Measurements from ENCODE around the gene ABCB9.
A peak's percentile ranks its signal among the peaks of the same experiment; 100 is the strongest.

ABCB9 gene

DNA sequence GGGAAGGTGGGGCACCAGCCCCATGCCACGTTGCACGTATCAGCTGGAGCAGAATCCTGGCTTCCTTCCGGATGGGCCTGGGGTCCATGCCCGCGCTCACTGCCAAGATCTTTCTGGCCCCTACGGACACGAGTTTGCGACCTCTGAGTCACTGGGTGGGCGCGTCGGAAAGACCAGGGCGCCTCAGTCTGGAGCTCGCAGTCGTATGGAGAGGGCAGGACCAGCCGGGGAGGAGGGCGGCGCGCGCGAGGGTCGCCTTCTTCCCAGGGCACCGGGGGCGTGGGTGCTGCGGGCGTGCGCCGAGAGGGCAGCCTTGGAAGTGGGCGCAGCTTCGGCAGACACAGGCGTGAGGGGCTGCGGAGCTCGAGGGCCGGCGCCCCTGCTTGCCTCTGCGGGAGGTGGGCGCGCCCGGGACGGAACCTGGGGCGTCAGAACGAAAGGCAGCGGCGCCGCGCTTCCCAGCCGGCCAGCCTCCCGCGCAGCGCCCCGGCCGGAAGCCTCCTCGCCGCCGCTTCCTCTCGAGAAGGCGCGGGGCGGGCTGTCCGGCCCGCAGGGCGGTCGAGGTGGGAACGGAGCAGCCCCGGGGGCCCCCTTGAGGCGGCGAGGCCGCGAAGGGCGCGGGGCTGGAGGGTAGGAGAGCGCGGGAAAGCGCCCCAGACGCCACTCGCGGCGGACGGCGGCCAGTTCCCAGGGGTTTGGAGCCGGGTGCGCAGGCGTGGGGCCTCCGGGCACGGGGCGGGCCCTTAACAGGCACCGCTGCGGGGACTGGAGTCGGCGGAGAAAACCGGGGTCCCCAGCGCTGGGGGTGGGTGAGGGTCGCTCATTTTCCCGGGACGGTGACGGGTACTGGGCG is 14.1 kb upstream of the ABCB9 start, which contains the start of gene ARL6IP4:
Gene ARL6IP4 (plus strand): TSS at position 499 of the 853 bp plus-strand sequence. CDS start 459 bp downstream, outside the sequence.
- Mint-ChIP-seq H3K27ac (peak within 1 kb of the TSS; percentile 93), H3K4me1 (ENCODE audit: low read depth) (peaks cover 69% of the 10 kb centered on the region), H3K36me3 (ENCODE audit: low read depth) (peaks cover 72% of the 10 kb centered on the region), H3K9me3 (no peaks in the 10 kb centered on the region), H3K27me3 (no peaks in the 10 kb centered on the region), H3K4me3 (peak within 1 kb of the TSS; percentile 93)
- DNase-seq: peak; percentile 85

DNA sequence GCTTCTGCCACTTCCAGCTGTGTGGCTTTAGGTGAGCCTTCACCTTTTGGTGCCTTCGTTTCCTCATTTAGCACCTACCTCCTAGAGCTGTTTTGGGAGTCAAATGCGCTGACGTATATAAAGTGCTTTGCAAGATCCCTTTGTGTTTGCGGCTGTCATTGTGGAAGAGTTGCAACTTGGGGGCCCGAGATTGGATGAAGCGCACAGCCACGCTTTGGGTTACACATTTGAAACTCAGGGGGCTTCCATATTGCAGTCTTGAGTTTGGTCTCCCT is 13.6 kb upstream of the ABCB9 start:
- Mint-ChIP-seq H3K27ac (peak overlapping the region; percentile 93), H3K9me3 (no peaks in the 10 kb centered on the region), H3K4me1 (ENCODE audit: low read depth) (peaks cover 69% of the 10 kb centered on the region), H3K36me3 (ENCODE audit: low read depth) (peaks cover 73% of the 10 kb centered on the region), H3K27me3 (no peaks in the 10 kb centered on the region), H3K4me3 (peak overlapping the region; percentile 93)
- no peak for DNase-seq

DNA sequence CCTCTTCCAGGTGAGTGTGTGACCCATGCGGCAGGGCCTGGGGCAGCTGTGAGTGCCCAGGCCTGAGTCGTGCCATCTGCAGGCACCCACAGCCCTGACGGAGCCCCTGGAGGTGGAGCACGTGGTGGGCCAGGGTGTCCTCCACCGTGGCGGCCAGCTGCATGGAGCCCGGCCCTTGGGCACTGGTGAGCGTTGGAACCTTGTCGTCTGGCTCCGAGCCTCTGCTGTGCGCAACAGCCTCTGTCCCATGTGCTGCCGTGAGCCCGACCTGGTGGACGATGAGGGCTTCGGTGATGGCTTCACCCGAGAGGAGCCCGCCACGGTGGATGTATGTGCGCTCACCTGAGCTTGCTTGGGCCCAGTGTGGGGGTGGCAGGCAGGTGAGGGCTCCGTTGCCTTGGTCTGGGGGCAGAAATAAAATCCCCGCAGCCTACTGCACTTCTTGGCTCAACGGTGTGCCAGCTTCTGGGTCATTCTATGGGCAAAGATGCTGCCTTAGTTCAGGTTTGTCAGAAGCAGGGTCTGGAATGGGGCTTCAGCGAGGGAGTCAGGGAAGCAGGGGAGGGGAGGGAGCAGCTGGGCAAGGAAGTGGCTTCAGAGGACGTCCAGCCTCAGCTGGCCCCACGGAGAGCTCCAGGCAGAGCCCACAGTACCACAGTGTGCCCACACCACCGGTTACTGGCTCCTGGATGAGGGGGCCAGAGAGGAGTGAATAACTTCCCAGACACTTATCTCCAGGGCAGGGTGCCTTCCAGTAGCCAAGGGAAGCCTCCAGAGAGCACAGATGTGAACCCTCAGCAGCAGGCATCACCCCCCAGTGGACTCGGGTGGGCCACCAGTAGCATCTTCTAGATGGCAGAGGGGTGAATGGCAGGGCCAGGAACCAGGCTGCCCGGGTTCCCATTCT is 13.0 kb upstream of the ABCB9 start:
- no peak for DNase-seq
- H3K9me3 Mint-ChIP-seq: no peaks in the 10 kb centered on the region
- H3K27me3 Mint-ChIP-seq: no peaks in the 10 kb centered on the region
- peak overlapping the region; percentile 93 for H3K27ac Mint-ChIP-seq
- H3K36me3 Mint-ChIP-seq (ENCODE audit: low read depth): peaks cover 73% of the 10 kb centered on the region
- peaks cover 66% of the 10 kb centered on the region for H3K4me1 Mint-ChIP-seq (ENCODE audit: low read depth)
- peak overlapping the region; percentile 93 for H3K4me3 Mint-ChIP-seq

DNA sequence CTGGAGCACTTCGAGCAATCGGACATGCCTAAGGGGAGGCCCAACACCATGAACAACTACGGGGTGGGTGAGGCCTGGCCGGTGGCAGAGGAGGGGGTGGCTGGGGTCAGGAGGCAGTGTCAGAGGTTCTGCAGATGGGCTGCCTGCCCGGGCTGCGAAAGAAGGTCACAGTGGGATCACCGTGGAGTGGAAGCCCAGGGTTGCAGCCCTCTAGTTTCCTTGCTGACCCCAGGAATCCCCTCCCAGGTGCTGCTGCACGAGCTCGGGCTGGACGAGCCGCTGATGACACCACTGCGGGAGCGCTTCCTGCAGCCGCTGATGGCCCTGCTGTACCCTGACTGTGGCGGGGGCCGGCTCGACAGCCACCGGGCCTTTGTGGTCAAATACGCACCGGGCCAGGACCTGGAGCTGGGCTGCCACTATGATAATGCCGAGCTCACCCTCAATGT is 12.3 kb upstream of the ABCB9 start:
- no peak overlapping the region for H3K27ac Mint-ChIP-seq
- no peak for DNase-seq
- peaks cover 63% of the 10 kb centered on the region for H3K4me1 Mint-ChIP-seq (ENCODE audit: low read depth)
- H3K4me3 Mint-ChIP-seq: peak overlapping the region; percentile 16
- H3K9me3 Mint-ChIP-seq: no peaks in the 10 kb centered on the region
- H3K27me3 Mint-ChIP-seq: no peaks in the 10 kb centered on the region
- H3K36me3 Mint-ChIP-seq (ENCODE audit: low read depth): peaks cover 68% of the 10 kb centered on the region

DNA sequence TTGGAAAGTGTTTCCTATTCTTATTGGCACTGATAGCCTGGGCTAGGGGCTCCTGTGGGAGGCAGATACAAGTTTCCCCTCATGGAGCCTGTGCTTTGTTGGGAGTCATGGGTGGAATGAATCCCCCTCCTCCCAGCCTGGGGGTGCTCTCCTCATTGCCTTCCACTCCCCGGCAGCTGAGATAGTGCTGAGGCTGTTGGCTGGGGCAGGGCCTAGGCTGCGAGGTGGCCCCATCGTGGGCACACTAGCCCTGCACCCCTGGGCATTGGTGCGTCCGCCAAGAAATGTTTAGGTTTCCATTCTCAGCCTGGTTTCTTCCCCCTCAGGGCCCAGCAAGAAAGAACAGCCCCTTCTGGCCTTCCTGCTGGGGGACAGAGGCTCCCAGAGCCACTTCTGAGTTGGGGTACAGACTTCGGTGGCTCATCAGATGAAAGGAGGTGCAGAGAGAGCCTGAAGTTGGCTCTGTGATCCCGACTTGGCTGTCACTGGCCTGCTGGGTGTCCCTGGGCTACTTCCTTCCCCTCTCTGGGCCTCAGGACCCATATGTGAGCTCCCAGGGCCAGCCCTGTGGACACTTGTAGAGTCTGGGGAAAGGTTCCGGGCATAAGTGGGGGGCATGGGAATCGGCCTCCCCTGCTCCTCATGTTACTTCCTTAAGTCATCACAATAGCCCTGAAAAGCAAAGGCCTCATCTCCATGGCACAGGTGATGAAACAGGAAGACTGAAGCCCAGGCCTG is 11.6 kb upstream of the ABCB9 start:
- H3K4me3 Mint-ChIP-seq: peak overlapping the region; percentile 16
- H3K9me3 Mint-ChIP-seq: no peaks in the 10 kb centered on the region
- DNase-seq: no peak
- H3K36me3 Mint-ChIP-seq (ENCODE audit: low read depth): peaks cover 61% of the 10 kb centered on the region
- H3K4me1 Mint-ChIP-seq (ENCODE audit: low read depth): peaks cover 58% of the 10 kb centered on the region
- H3K27me3 Mint-ChIP-seq: no peaks in the 10 kb centered on the region
- H3K27ac Mint-ChIP-seq: peak overlapping the region; percentile 49

DNA sequence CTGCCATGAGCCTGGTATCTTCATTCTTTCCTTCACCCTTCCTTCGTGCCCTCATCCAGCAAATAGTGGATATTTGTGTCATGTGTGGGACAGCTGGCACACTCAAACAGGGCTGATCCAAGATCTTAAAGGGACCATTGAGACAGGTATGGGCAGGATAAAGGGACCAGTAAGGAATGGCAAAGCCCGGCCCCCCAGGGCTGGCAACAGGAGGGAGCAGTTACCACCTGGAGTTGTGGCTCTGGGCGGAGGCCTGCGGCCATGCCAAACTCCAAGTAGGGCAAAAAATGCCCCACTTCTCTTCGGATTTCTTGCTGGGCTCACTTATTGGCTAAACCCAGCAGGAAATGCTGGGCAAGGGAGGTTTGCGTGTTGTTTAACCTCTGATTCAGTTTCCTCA is 10.9 kb upstream of the ABCB9 start:
- peaks cover 51% of the 10 kb centered on the region for H3K4me1 Mint-ChIP-seq (ENCODE audit: low read depth)
- no peaks in the 10 kb centered on the region for H3K27me3 Mint-ChIP-seq
- peaks cover 54% of the 10 kb centered on the region for H3K36me3 Mint-ChIP-seq (ENCODE audit: low read depth)
- H3K4me3 Mint-ChIP-seq: peak overlapping the region; percentile 46
- no peak for DNase-seq
- H3K9me3 Mint-ChIP-seq: no peaks in the 10 kb centered on the region
- H3K27ac Mint-ChIP-seq: peak overlapping the region; percentile 71

DNA sequence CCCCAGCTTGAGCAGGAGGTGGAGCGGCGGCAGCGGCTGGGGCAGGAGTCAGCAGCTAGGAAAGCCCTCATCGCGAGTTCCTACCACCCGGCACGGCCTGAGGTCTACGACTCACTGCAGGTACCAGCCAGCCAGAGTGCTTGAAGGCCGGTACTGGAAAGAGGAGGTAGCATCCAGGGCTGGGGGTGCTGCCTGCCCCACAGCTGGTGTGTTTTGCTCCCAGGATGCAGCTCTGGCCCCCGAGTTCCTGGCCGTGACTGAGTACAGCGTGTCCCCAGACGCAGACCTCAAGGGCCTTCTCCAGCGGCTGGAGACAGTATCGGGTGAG is 10.3 kb upstream of the ABCB9 start:
- no peaks in the 10 kb centered on the region for H3K27me3 Mint-ChIP-seq
- H3K36me3 Mint-ChIP-seq (ENCODE audit: low read depth): peaks cover 49% of the 10 kb centered on the region
- H3K4me1 Mint-ChIP-seq (ENCODE audit: low read depth): peaks cover 46% of the 10 kb centered on the region
- peak overlapping the region; percentile 100 for H3K27ac Mint-ChIP-seq
- DNase-seq: no peak
- no peaks in the 10 kb centered on the region for H3K9me3 Mint-ChIP-seq
- peak overlapping the region; percentile 97 for H3K4me3 Mint-ChIP-seq

DNA sequence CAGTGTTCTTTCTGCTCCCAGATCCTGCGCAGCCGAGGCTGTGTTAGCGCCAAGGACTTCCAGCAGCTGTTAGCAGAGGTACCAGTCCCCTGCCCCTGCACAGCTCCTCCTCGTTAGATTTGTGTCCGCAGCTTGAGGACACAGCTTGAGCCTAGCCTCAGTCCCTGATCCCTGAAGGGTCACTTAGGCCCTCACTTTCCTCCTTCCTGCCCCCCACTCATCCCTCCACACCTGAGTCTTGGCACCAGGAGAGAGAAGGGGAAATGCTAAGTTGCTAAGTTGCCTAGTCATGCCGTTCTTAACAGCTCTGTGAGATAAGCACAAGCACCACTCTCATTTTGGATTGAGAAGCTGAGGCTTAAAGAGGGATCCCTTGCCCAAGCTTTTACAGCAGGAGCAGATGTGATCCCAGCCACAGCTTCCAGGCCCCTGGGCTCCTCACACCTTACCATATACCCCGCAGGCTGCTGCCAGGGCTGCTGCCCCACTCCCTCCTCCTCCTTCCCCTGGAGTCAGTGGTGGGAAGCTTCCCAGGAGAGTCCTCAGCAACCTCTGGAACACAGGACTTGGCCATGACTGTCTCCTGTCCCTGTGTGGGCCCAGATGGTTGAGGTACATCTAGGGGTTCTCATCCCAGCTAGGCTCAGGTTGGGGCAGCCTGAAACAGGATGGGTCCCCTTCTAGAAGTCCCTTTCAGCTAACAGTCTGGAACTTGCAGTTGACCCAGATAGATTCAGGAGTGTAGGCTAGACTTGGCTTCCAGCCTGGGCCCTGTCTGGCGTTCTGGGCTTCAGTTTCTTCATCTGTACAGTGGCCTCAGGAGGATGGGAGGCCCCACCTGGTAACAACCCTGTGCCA is 9.8 kb upstream of the ABCB9 start:
- Mint-ChIP-seq H3K36me3 (ENCODE audit: low read depth) (peaks cover 44% of the 10 kb centered on the region), H3K4me1 (ENCODE audit: low read depth) (peaks cover 44% of the 10 kb centered on the region), H3K9me3 (no peaks in the 10 kb centered on the region), H3K27ac (peak overlapping the region; percentile 100), H3K27me3 (no peaks in the 10 kb centered on the region), H3K4me3 (peak overlapping the region; percentile 97)
- peak; percentile 45 for DNase-seq

DNA sequence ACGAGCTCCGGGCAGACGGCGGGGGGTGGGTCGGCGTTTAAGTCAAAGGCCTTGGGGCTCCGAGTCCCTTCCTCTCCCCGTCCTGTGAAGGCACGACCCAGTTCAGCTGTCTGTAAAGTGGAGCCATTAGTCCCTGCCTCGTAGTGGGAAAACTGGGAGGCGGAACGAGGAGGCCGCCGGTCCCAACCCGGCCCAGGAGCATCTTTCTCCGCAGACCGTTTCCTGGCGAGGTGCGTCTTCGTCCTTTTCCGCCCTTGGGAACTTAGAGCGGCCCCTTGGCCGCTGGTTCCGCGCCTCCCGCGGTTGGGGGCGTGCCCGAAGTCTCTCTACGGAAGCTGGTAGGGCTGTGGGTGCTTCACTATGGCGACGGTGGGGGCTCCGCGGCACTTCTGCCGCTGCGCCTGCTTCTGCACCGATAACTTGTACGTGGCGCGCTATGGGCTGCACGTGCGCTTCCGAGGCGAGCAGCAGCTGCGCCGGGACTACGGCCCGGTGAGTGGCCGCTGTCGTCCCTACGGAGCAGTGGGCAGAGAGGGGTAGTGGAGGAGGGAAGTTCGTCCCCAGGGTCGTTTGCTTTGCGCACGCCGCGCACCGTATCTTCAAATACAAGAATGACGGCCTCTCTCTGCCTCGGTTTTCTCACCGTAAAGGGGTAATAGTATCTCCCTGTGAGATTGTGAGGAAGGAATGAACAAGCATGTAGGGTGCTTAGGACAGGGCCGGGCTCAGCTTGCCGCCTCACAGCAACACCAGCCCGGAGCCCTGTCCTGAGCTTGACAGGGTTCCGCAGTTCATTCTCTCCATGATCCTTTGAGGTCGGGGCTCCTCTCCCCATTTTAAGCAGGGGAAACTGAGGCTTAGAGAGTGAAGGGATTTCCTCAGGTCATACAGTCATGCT is 8.9 kb upstream of the ABCB9 start, which contains the start of gene OGFOD2:
Gene OGFOD2 (plus strand): TSS at position 353 of the 898 bp plus-strand sequence. CDS start 8 bp downstream, at position 361.
- peaks cover 44% of the 10 kb centered on the region for H3K4me1 Mint-ChIP-seq (ENCODE audit: low read depth)
- peaks cover 42% of the 10 kb centered on the region for H3K36me3 Mint-ChIP-seq (ENCODE audit: low read depth)
- no peaks in the 10 kb centered on the region for H3K9me3 Mint-ChIP-seq
- DNase-seq: peak; percentile 93
- H3K4me3 Mint-ChIP-seq: peak within 1 kb of the TSS; percentile 97
- H3K27ac Mint-ChIP-seq: peak within 1 kb of the TSS; percentile 100
- H3K27me3 Mint-ChIP-seq: no peaks in the 10 kb centered on the region

DNA sequence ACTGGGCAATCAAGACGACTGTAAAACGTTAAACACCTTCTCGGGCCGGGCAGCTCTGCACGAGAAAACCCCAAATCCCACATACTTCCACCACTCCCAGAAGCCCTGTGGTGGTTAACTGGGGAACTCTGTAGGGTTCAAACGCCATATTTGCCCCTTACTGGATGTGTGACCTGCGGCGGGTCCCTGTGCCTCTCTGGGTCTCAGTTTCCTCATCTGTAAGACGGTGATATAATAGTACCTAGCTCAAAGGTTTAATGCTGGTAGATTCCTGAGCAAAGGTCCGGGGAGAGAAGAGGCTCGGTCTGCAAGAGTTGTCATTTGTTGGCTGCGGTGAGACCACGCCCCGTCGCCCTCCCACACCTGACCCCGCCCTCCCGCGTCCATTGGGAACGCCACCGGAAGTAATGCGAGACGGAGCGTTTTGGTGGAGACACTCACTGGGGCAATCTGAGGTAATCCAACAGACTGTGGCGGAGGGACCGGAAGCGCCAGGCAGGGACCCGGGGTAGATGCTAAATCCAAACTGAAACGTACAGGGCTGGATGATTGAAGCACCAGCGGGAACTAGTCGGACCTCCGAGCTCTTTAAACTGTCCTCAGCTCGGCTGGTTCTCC is 8.1 kb upstream of the ABCB9 start:
- Mint-ChIP-seq H3K9me3 (no peaks in the 10 kb centered on the region), H3K4me1 (ENCODE audit: low read depth) (peaks cover 37% of the 10 kb centered on the region), H3K36me3 (ENCODE audit: low read depth) (peaks cover 37% of the 10 kb centered on the region), H3K27me3 (no peaks in the 10 kb centered on the region), H3K27ac (peak overlapping the region; percentile 100), H3K4me3 (peak overlapping the region; percentile 97)
- DNase-seq: peak; percentile 99

DNA sequence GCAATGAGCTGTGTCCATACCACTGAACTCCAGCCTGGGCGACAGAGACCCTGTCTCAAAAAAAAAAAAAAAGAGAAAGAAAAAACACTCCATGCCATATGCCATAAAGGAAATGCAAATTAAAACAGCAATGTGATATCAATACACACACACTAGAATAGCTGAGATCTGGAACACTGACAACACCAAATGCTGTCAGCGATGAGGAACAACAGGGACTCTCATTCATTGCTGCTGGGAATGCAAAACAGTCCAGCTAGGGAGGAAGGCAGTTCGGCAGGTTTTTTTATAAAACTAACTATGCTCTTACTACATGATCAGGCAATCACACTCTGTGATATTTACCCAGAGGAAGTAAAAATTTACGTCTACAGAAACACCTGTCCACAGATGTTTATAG is 3.4 kb upstream of the ABCB9 start:
- Mint-ChIP-seq H3K4me1 (ENCODE audit: low read depth) (peaks cover 15% of the 10 kb centered on the region), H3K27ac (no peak overlapping the region), H3K4me3 (no peak overlapping the region), H3K9me3 (no peaks in the 10 kb centered on the region), H3K36me3 (ENCODE audit: low read depth) (peaks cover 6% of the 10 kb centered on the region), H3K27me3 (no peaks in the 10 kb centered on the region)
- no peak for DNase-seq

DNA sequence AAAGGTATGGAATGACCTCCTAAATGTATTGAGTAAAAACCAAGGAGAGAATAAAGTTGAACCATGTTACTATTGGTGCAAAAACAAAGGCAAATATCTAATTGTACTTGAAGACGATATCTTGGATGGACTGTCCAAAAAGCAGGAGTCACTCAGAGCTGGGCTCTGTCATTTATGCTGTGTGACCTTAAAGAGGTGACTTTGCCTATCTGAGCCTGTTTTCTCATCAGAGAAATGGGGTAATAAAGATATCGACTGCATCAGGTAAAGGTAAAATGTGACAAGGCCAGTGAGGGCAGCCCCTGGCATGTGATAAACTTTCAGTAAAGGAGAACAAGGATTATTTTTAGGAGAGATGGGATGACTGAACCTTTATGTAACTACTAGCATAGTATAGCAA is 1.8 kb upstream of the ABCB9 start:
- Mint-ChIP-seq H3K4me3 (no peak overlapping the region), H3K27me3 (no peaks in the 10 kb centered on the region), H3K27ac (no peak overlapping the region), H3K36me3 (ENCODE audit: low read depth) (no peaks in the 10 kb centered on the region), H3K9me3 (no peaks in the 10 kb centered on the region), H3K4me1 (ENCODE audit: low read depth) (peaks cover 9% of the 10 kb centered on the region)
- DNase-seq: no peak

All from activated T-cell treated with anti-CD3 and anti-CD28 coated beads, Interleukin-2, amount 50 U/mL, for 24 hours (primary cell).